ENCODE data around the gene SOWAHA.

DNA sequence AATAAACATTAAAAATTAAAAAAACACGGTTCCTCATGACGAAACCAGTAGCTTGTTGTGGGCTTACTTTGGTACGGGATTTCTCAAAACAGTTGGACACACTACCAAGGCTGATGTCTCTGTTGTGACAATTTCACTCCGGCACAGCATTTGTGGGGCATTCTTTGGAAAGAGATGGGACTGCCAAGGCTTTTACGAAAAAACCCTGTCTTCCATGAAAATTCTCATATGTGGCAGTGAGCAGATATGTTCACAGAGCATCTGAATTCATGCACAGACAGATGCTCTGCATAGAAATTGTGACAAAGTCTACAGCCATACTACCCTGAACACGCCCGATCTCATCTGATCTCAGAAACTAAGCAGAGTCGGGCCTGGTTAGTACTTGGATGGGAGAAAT lies 35.2 kb downstream of the SOWAHA start:
- TF ChIP-seq, protein P1, sequence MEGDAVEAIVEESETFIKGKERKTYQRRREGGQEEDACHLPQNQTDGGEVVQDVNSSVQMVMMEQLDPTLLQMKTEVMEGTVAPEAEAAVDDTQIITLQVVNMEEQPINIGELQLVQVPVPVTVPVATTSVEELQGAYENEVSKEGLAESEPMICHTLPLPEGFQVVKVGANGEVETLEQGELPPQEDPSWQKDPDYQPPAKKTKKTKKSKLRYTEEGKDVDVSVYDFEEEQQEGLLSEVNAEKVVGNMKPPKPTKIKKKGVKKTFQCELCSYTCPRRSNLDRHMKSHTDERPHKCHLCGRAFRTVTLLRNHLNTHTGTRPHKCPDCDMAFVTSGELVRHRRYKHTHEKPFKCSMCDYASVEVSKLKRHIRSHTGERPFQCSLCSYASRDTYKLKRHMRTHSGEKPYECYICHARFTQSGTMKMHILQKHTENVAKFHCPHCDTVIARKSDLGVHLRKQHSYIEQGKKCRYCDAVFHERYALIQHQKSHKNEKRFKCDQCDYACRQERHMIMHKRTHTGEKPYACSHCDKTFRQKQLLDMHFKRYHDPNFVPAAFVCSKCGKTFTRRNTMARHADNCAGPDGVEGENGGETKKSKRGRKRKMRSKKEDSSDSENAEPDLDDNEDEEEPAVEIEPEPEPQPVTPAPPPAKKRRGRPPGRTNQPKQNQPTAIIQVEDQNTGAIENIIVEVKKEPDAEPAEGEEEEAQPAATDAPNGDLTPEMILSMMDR (IDR thresholded peaks at IDR 0.05): no peak
- TF ChIP-seq TCF7L2 (IDR thresholded peaks at IDR 0.05; ENCODE audit: low read depth, low read length): no peak

Data from Panc1 (cell line).